Iris pigment epithelial cell (primary cell): Measurements from ENCODE around the gene INTS13.
"Not testable (repeated sequence)": the region's sequence is repeated elsewhere in the genome, so short reads cannot be mapped to it uniquely, and the experiment has no call there.

ENCODE experiments used
- DNase-seq: peaks from one replicate; pipeline ENCODE4 v3.0.0-alpha.2; 2011; ENCODE audit warnings: low read depth

INTS13 gene

GRCh38 chr12:26870491-26871419 lies 67.0 kb downstream of the INTS13 start:
- peak; percentile 85 for DNase-seq

GRCh38 chr12:26869908-26870459 lies 67.8 kb downstream of the INTS13 start:
- DNase-seq, result no peak

DNA sequence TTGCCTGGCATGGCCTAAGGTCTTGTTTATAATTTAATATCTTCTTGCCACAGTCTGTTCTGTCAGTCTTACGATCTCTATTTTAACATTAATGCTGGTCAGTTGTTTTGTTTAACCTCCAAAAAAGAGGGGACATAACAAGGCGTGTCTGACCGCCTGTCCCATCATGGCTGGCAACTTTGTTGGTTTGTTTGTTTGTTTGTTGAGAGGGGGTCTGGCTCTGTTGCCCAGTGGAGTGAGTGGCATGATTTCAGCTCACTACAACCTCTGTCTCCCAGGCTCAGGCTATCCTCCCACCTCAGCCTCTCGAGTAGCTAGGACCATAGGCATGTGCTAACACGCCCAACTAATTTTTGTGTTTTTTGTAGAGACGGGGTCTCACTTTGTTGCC lies 68.7 kb downstream of the INTS13 start:
- DNase-seq, result no peak

GRCh38 chr12:26868447-26869103 lies 69.2 kb downstream of the INTS13 start:
- no peak for DNase-seq

DNA sequence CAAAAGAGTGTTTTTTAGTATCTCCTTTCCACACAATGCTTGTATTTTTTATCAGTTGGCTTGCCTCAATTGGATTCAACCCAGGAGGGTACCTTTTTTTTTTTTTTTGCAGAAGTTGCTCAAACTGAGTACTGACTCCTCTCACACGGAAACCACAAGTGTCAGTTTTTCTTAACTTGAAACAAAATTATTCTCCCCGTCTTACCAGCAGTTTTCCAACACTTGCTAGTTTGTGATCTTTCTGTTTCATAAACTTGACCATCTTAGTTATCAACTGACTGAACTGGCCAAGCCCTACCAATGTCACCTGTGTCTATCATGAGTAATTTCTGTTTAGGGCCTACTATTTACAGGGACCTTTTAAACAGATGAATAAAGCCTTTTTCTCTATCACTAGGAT lies 70.7 kb downstream of the INTS13 start:
- no peak for DNase-seq

- DNase-seq, result peak; percentile 45
These were observed 74.3 kb downstream of the INTS13 start for GRCh38 chr12:26863515-26863914.

GRCh38 chr12:26862787-26863186 lies 75.0 kb downstream of the INTS13 start:
- DNase-seq, result not testable (repeated sequence)

GRCh38 chr12:26861690-26862089 lies 76.1 kb downstream of the INTS13 start:
- no peak for DNase-seq

DNA sequence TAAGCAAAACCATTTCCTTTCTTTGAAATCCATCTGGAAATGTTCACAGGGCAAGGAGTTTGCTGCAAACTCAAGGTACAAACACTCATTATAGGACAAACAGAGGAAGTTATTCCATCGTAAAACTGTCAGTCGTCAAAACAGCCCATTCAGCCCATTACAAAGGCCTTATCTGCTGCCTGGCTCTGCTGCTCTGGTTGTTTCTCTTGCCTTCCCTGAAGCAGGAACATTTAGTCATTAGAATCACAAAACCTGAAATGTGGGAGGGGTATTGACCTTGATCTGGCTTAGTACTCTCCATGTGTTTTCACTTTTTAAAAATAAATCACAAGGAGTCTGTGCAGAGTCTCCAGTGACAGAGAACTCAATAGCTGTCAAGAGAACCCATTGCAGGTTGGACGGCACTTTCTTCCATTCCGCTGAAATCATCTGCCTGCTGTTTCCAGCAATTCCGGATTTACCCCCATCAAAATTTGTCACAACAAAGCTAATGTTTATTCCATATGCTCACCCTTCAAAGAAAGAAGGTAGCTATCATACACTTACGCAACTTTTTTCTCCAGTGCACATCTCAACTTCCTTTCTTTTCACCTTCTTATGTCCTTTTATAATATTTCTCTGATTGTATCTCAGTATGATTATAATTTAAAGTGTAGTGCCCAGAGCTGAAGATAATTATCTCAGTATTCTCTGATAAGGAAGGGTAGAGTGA lies 80.2 kb downstream of the INTS13 start:
- DNase-seq, result no peak

GRCh38 chr12:26855337-26855736 lies 82.4 kb downstream of the INTS13 start:
- no peak for DNase-seq
